ENCODE results near the gene SFRP5. TPM values are rescaled to one million over a fixed set of nuclear protein-coding genes. Genes with fewer than 3 reads are reported as not detected.

The SFRP5 gene
- total and polyA plus RNA-seq, 2 of the 13 experiments (the other 11 are each of a cell fraction or from before 2014, with no cell fraction given): 0.32 to 1.7 TPM

GRCh38 chr10:97774811-97775294 lies 3.1 kb upstream of the SFRP5 start (continued):
- TF ChIP-seq HNRNPL (IDR thresholded peaks at IDR 0.05; ENCODE audit: low read depth, low read length) (peak; percentile 82; the same call in 1 of the 2 replicates), SAP130 (CRISPR knock-in tag; IDR thresholded peaks at IDR 0.05; ENCODE audit: low read depth) (peak; percentile 30; the same call in 1 of the 2 replicates), CEBPB (IDR thresholded peaks at IDR 0.05; ENCODE audit: borderline replicate concordance, low read depth, low read length) (peak; percentile 8; the same call in 1 of the 2 replicates), ZNF496 (CRISPR knock-in tag; IDR thresholded peaks at IDR 0.05; ENCODE audit: insufficient replicate concordance) (no peak), TEF (CRISPR knock-in tag; IDR thresholded peaks at IDR 0.05) (peak; percentile 90; the same call in 1 of the 2 replicates), MXD4 (CRISPR knock-in tag; IDR thresholded peaks at IDR 0.05) (0 out of 2 replicates have a peak, but pooled peaks have one; percentile 18), ZNF331 (CRISPR knock-in tag; IDR thresholded peaks at IDR 0.05) (peak; percentile 12; the same call in 1 of the 2 replicates), KLF11 (CRISPR knock-in tag; IDR thresholded peaks at IDR 0.05) (no peak), KDM2A (CRISPR knock-in tag; IDR thresholded peaks at IDR 0.05; ENCODE audit: borderline replicate concordance, low read depth) (peak; percentile 27; the same call in 1 of the 2 replicates), MED1 (CRISPR knock-in tag; IDR thresholded peaks at IDR 0.05) (no peak), RXRA (CRISPR knock-in tag; IDR thresholded peaks at IDR 0.05) (peak; percentile 23; the same call in 1 of the 2 replicates), ZNF777 (CRISPR knock-in tag; IDR thresholded peaks at IDR 0.05) (0 out of 2 replicates have a peak, but pooled peaks have one; percentile 33), SOX13 (IDR thresholded peaks at IDR 0.05) (no peak), SOX13 (CRISPR knock-in tag; conservative IDR thresholded peaks at IDR 0.05 in 1 of 2, IDR thresholded peaks at IDR 0.05 in 1 of 2) (peak in 1 of 2 experiments; percentile 29; a peak in 1 of 4 replicates)

- CTCF ChIA-PET (ENCODE audit: low intra/inter-chr PET ratio, low total read pairs): no interaction called here
- H3K27me3 ChIP-seq (ENCODE audit: control insufficient read depth in 1 of 2, insufficient read depth in 2 of 2, low read length in 2 of 2): peaks cover 6 to 30% of the 10 kb centered on the region in 2 experiments
- no peak for FAIRE-seq
- TF ChIP-seq RAD21 (CRISPR knock-in tag; IDR thresholded peaks at IDR 0.05) (no peak), ZNF367 (CRISPR knock-in tag; IDR thresholded peaks at IDR 0.05; ENCODE audit: borderline replicate concordance) (no peak), ZNF121 (CRISPR knock-in tag; IDR thresholded peaks at IDR 0.05) (no peak), HNF1A (IDR thresholded peaks at IDR 0.05; ENCODE audit: low read depth) (no peak), HNF1A (CRISPR knock-in tag; IDR thresholded peaks at IDR 0.05; ENCODE audit: borderline replicate concordance) (no peak), TOPORS (CRISPR knock-in tag; IDR thresholded peaks at IDR 0.05) (no peak)
These were observed 1.3 kb upstream of the SFRP5 start for GRCh38 chr10:97773096-97773495.

More at GRCh38 chr10:97773096-97773495, 1.3 kb upstream of the SFRP5 start:
- Histone ChIP-seq H3K4me1 (ENCODE audit: insufficient read depth, low read length) (peaks cover 59% of the 10 kb centered on the region), H3K27ac (ENCODE audit: extremely low read length, insufficient read depth, low read length) (no peak overlapping the region), H3K9me3 (ENCODE audit: low read length) (no peaks in the 10 kb centered on the region), H3K79me2 (ENCODE audit: insufficient read depth, low read length) (no peaks in the 10 kb centered on the region), H2AFZ (ENCODE audit: low read length) (no peak overlapping the region), H3K4me2 (ENCODE audit: low read depth, low read length) (no peak overlapping the region), H3K36me3 (replicated peaks in 1 of 2; ENCODE audit: control insufficient read depth in 1 of 2, insufficient read depth in 2 of 2, low read length in 2 of 2) (no peaks in the 10 kb centered on the region), H3K9ac (ENCODE audit: insufficient read depth, low read depth, low read length) (no peak overlapping the region), H3K4me3 (replicated peaks in 1 of 3; ENCODE audit: insufficient read depth in 1 of 3, low read depth in 2 of 3, low read length in 3 of 3) (no peak overlapping the region), H4K20me1 (ENCODE audit: insufficient read depth, low read length) (no peaks in the 10 kb centered on the region)
- intact Hi-C loops (cut with micrococcal nuclease; ENCODE audit: unreplicated experiment): no loop called here
- BruUV-seq (replicated peaks): no TSS peak
- in situ Hi-C loops (cut with HindIII; ENCODE audit: extremely low pct_ligation_motif_present, low pct_unique_long_range_greater_than_20kb): no loop called here
- no peak for ATAC-seq
- POLR2A ChIA-PET: no interaction called here
- WGBS (ENCODE audit: low lambda C conversion rate): no CpG with 5 or more reads among the region's 1 CpG
- no peak for DNase-seq (ENCODE audit: low spot score)
